ENCODE results near the gene KSR1.

KSR1 gene

DNA sequence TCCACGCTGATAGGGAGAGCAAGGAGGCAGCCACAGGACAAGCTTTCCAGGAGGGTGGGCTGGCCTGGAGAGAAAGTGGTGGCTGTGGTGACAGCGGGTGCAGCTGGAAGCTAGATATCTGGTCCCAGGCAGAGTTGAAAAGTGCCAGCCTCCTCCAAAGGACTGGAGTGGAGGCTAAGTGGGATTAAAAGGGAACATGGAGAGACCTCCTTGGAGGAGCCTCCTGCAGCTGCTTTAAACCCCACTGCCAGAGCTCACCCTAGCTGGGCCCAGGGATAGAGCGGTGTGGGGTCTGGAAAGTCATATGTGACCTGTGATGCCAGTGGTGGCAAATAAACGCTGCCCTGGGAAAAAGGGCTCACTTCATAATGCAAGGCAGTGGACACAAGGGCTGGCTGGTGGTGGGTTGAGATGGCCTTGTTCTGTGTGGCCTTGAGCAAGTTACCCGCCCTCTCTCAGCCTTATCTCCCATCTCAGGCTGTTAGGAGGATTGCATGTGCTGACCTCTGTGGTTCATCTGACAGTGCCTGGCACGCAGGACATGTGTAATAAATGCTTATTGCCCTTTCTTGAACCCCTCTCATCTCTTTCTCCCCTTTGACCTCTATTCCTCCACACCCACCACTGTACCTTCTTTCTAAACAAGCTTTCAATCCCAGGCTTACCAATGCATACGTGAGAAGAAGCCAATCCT, 113.8 kb downstream of the KSR1 start:
- no peak for DNase-seq (ENCODE audit: low spot score)

DNA sequence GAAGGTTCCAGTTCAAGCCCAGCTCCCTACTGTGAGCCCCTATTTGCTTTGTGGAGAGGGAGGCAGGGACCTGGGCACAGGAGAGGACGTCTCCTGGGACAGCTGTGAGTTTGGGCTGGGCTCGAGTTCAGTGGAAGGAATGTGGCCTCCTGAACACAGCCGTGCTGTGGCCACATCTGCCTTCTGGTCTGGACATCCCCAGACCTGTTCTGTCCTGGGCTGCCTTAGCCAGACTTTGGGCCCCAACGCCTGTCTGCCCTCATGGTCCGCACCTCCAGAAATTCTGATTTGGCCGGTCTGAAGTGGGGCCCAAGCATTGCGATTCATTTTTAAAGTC, 114.3 kb downstream of the KSR1 start:
- no peak for DNase-seq (ENCODE audit: low spot score)

DNA sequence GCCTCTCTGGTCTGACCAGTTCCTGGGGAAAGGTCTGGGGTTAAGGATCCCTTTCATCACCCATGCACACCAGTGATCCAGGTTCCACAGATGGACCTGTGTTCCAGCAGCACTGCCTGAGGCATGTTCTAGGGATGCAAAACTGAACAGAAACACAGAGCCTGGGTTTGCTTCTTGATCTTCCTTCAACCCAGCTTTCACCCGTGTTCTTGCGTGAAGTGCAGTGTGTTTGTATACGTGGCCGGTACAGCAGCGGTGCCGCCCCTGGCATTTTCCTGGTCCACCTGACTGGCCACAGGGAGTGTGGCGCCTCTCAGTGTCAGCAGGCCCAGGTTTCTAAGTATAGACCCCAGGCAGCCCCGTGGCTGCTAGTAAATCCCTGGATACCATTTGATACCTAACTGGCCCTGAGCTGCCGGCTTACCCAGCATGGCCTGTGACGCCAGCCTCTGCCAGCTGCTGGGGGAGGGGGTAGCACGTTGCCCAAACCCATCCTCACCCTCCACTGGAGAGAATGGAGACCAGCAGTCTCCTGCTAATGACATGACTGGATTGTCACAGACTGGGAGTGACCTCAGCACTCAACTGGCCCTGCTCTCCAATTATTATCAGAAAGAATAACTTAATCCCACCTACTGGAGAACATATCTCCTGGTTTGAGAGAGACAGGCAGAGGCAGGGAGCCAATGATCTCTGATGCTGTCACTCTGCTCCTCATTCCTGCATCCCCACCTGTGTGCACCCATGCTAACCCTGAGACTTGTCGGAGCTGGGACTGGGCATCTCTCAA, 115.5 kb downstream of the KSR1 start:
- no peak for DNase-seq (ENCODE audit: low spot score)

DNA sequence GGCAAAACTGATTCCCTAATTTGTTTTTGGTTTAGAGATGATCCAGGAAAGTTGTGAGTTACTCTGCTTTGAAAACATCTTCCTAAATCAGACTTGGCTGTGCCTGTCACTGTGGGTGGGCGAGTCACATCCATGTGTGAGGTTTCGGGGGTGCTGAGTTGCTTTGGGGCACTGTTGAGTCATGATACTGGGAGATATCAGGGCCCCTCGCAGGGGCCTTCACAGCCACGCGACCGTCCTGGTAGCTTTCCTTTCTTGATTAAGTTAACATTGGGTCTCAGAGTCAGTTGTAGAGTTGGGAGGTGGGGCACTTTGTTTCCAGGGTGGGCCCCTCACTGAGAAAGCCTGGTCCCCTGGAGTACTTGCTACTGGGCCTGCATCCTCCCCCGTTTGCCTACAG, 116.4 kb downstream of the KSR1 start:
- no peak for DNase-seq (ENCODE audit: low spot score)

DNA sequence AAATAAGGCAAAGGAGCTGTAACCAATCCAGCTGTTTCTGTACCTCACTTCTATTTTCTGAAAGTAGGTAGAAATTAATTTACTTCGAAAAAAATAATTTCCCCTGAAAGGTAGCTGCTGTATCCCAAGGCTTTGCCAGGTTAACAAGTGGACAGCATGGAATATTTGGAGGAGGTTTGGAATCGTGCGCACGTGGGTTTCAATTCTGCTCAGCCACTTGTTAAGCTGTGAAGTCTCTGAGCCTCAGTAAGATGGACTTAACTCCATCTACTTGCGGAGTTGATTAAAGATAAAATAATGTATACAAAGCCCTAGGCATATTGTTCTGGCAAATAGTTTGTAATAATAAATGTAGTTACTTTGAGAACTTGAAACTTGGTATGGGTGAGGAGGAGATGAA, 117.3 kb downstream of the KSR1 start:
- DNase-seq (ENCODE audit: low spot score) = no peak

GRCh38 chr17:27573971-27574525, 117.8 kb downstream of the KSR1 start:
- DNase-seq (ENCODE audit: low spot score) = no peak

DNA sequence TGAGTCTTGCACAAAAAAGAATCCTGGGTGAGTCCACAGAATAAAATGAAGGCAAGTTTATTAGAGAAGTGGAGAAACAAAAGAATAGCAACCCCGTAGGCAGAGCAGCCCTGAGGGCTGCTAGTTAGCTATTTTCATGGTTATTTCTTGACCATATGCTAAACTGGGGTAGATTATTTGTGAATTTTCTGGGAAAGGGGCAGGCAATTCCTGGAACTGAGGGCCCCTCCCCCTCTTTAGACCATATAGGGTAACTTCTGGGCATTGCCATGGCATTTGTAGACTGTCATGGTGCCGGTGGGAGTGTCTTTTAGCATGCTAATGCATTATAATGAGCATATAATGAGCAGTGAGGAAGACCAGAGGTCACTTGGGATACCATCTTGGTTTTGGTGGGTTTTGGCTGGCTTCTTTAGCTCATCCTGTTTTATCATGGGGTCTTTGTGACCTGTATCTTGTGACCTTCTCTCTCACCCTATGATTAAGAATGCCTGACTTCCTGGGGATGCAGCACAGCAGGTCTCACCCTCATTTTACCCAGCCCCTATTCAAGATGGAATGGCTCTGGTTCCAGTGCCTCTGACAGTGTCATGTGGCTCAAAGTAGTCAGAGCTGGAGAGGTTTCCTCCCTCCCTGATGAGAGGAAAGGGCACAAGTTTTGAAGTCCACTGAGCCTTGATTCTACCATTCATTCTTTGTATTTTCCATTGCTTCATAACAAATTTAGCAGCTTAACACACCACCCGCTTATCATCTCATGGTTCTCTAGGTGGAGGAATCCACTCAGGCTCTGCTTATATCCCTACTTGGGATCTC, 119.1 kb downstream of the KSR1 start:
- DNase-seq (ENCODE audit: low spot score) = no peak

GRCh38 chr17:27575912-27576252, 119.6 kb downstream of the KSR1 start:
- DNase-seq (ENCODE audit: low spot score) = no peak

GRCh38 chr17:27576477-27577083, 120.3 kb downstream of the KSR1 start:
- DNase-seq (ENCODE audit: low spot score) = no peak

GRCh38 chr17:27577121-27577761, 121.0 kb downstream of the KSR1 start:
- DNase-seq (ENCODE audit: low spot score) = peak; percentile 76

GRCh38 chr17:27577884-27578717, 121.9 kb downstream of the KSR1 start:
- DNase-seq (ENCODE audit: low spot score) = no peak

DNA sequence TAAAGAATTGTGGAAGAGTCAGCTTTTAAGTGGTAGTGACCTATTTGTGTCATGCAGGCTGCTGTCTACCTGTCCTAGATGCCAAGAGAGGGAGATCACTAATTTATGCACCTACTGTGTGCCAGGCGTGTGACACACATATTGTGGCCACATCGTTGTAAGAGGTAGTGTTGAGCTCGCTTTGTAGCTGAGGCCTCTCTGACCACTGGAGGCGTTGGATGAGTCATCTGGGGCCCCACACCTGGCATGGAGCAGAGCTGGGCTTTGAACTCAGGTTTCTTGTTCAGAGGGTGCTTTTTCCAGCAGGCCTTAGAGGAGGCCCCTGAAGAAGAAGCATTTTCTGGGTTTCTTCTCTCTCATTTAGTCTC, 122.5 kb downstream of the KSR1 start:
- DNase-seq (ENCODE audit: low spot score) = no peak

GRCh38 chr17:27579304-27579703, 123.1 kb downstream of the KSR1 start:
- DNase-seq (ENCODE audit: low spot score) = no peak

DNA sequence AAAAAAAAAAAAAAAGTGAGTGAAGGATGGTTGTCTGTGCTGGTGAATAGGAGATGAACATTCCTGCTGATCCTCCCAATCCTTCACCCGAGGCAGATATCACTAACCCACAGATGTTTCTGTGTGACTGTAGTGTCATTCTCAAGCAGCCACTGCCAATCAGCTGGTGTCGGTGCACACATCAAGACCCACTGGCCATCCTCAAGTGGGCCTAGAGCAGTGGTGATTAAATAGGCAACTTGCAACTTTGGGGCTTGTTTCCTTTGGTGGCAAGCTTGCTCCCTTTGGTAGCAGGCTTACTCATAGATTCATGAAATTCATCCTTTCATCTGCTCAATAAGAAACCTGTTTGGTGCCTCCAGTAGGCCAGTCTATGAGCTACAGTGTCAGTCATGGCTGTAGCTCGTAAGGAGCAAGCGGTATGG, 123.7 kb downstream of the KSR1 start:
- DNase-seq (ENCODE audit: low spot score) = no peak

DNA sequence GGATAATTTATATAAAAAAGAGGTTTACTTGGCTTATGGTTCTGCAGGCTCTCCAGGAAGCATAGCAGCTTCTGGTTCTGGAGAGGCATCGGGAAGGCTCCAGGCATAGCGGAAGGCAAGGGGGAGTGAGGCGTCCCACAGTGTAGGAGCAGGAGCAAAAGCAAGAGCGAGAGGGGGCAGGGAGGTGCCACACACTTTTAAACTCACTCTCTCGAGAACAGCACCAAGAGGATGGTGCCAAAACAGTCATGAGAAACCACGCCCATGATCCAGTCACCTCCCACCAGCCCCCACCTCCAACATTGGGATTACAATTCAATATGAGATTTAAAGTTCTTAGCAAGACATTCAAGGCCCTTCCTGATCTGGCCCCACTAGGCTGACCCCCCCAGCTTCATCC, 124.8 kb downstream of the KSR1 start:
- no peak for DNase-seq (ENCODE audit: low spot score)

GRCh38 chr17:27582696-27583095, 126.4 kb downstream of the KSR1 start:
- no peak for DNase-seq (ENCODE audit: low spot score)

GRCh38 chr17:27585153-27585681, 129.0 kb downstream of the KSR1 start:
- no peak for DNase-seq (ENCODE audit: low spot score)

DNA sequence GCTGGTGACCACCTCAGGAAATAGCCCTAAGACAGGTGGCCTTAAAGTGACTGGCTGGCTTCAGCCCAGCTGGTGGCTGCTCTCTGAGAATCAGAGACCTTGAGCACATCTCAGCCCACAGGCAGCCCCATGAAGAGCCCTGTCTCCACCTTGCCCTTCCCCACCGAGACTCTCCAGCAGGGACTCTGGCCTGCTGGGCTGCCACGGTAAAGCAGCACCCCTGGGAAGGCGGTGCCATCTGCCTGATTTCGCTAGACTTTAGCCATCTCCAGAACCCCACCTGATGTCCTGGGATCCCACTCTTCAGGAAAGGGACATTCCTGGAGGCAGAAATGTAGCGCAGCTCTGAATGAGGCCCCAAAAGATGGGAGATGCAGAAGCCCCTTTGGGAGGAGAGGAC, 129.5 kb downstream of the KSR1 start:
- DNase-seq (ENCODE audit: low spot score) = no peak

- DNase-seq (ENCODE audit: low spot score) = no peak
Measured at GRCh38 chr17:27586203-27586721, 130.0 kb downstream of the KSR1 start.

GRCh38 chr17:27588354-27588753, 132.1 kb downstream of the KSR1 start:
- no peak for DNase-seq (ENCODE audit: low spot score)
